ENCODE results near the gene RRP9. TPM values are rescaled to one million over a fixed set of nuclear protein-coding genes. Genes with fewer than 3 reads are reported as not detected.
A peak's percentile ranks its signal among the peaks of the same experiment; 100 is the strongest.

The RRP9 gene
- total RNA-seq, 2 experiments from 2014 or later = 6.4 to 7.6 TPM

GRCh38 chr3:51968170-51968775 lies 26.6 kb upstream of the RRP9 start:
- Mint-ChIP-seq H3K9me3 (no peaks in the 10 kb centered on the region), H3K27me3 (no peaks in the 10 kb centered on the region), H3K36me3 (ENCODE audit: low read depth) (no peaks in the 10 kb centered on the region), H3K4me3 (peak overlapping the region; percentile 91), H3K27ac (peak overlapping the region; percentile 26), H3K4me1 (ENCODE audit: low read depth) (peaks cover 40% of the 10 kb centered on the region)
- intact Hi-C loops (cut with DNase I, micrococcal nuclease) = no loop called here
- ATAC-seq (ENCODE audit: poor library complexity) (no peak), DNase-seq (no peak)
- TF ChIP-seq, protein P1, sequence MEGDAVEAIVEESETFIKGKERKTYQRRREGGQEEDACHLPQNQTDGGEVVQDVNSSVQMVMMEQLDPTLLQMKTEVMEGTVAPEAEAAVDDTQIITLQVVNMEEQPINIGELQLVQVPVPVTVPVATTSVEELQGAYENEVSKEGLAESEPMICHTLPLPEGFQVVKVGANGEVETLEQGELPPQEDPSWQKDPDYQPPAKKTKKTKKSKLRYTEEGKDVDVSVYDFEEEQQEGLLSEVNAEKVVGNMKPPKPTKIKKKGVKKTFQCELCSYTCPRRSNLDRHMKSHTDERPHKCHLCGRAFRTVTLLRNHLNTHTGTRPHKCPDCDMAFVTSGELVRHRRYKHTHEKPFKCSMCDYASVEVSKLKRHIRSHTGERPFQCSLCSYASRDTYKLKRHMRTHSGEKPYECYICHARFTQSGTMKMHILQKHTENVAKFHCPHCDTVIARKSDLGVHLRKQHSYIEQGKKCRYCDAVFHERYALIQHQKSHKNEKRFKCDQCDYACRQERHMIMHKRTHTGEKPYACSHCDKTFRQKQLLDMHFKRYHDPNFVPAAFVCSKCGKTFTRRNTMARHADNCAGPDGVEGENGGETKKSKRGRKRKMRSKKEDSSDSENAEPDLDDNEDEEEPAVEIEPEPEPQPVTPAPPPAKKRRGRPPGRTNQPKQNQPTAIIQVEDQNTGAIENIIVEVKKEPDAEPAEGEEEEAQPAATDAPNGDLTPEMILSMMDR (IDR thresholded peaks at IDR 0.05) = no peak
- no peaks in the 10 kb centered on the region for H3K9me3 ChIP-seq (ENCODE audit: control insufficient read depth in 1 of 2, insufficient read depth in 1 of 2, low read length in 2 of 2)
- H3K27ac ChIP-seq (ENCODE audit: low read depth in 1 of 2, low read length in 2 of 2) = peak overlapping the region; percentile 38 to 44
- CTCF ChIA-PET = interaction anchor here (0.8 kb wide), 1 partner anchor 88 kb away, joined by 3 read pairs; no protein-coding TSS in a partner anchor
- H3K4me1 ChIP-seq (ENCODE audit: insufficient read depth, low read length) = peaks cover 40% of the 10 kb centered on the region
- H3K4me3 ChIP-seq (ENCODE audit: low read length) = peak overlapping the region; percentile 55
- POLR2A ChIA-PET = interaction anchor here (0.9 to 4.2 kb wide), 4 partner anchors 9 to 28 kb away, joined by 3 to 24 read pairs (median 9); partner anchors contain the start of genes ACY1, PARP3, RPL29 and RRP9
- peaks cover 0 to 2% of the 10 kb centered on the region in 2 experiments for H3K27me3 ChIP-seq (ENCODE audit: control insufficient read depth in 1 of 2, insufficient read depth in 2 of 2, low read length in 2 of 2)
- no peaks in the 10 kb centered on the region for H3K36me3 ChIP-seq (ENCODE audit: insufficient read depth, low read length)

GRCh38 chr3:51967384-51968169 lies 25.9 kb upstream of the RRP9 start, which contains the start of gene PCBP4:
TSS of gene PCBP4 (minus strand) at chr3:51967454. CDS start at chr3:51961240, 6,214 bp downstream.
- Mint-ChIP-seq H3K4me3 (peak within 1 kb of the TSS; percentile 91), H3K36me3 (ENCODE audit: low read depth) (no peaks in the 10 kb centered on the region), H3K27ac (peak within 1 kb of the TSS; percentile 62), H3K27me3 (no peaks in the 10 kb centered on the region), H3K4me1 (ENCODE audit: low read depth) (peaks cover 40% of the 10 kb centered on the region), H3K9me3 (no peaks in the 10 kb centered on the region)
- POLR2A ChIA-PET = interaction anchor here (1.5 to 4.2 kb wide), 4 partner anchors 10 to 187 kb away, joined by 3 to 24 read pairs (median 9); partner anchors contain the start of genes ACY1, PARP3, POC1A and RRP9
- Histone ChIP-seq H3K27ac (ENCODE audit: low read depth in 1 of 2, low read length in 2 of 2) (peak within 1 kb of the TSS; percentile 38 to 44), H3K9me3 (ENCODE audit: control insufficient read depth in 1 of 2, insufficient read depth in 1 of 2, low read length in 2 of 2) (no peaks in the 10 kb centered on the region), H3K4me1 (ENCODE audit: insufficient read depth, low read length) (peaks cover 33% of the 10 kb centered on the region), H3K36me3 (ENCODE audit: insufficient read depth, low read length) (no peaks in the 10 kb centered on the region), H3K27me3 (ENCODE audit: control insufficient read depth in 1 of 2, insufficient read depth in 2 of 2, low read length in 2 of 2) (peaks cover 0 to 2% of the 10 kb centered on the region in 2 experiments), H3K4me3 (ENCODE audit: low read length) (peak within 1 kb of the TSS; percentile 65)
- intact Hi-C loops (cut with DNase I, micrococcal nuclease) = no loop called here
- TF ChIP-seq, protein P1 (IDR thresholded peaks at IDR 0.05) = no peak
- ATAC-seq (ENCODE audit: poor library complexity) = peak; percentile 76
- CTCF ChIA-PET = no interaction called here
- DNase-seq = peak in 7 of 14 experiments; percentile 40 to 69 (median 53)

GRCh38 chr3:51966922-51967383 lies 25.2 kb upstream of the RRP9 start:
- intact Hi-C loops (cut with DNase I, micrococcal nuclease) = no loop called here
- Mint-ChIP-seq H3K4me3 (peak overlapping the region; percentile 87), H3K27me3 (no peaks in the 10 kb centered on the region), H3K36me3 (ENCODE audit: low read depth) (no peaks in the 10 kb centered on the region), H3K4me1 (ENCODE audit: low read depth) (peaks cover 40% of the 10 kb centered on the region), H3K9me3 (no peaks in the 10 kb centered on the region), H3K27ac (peak overlapping the region; percentile 62)
- CTCF ChIA-PET = interaction anchor here (1.0 kb wide), 1 partner anchor 16 kb away, joined by 3 read pairs; no protein-coding TSS in a partner anchor
- no peak overlapping the region for H3K27ac ChIP-seq (ENCODE audit: low read depth in 1 of 2, low read length in 2 of 2)
- no peaks in the 10 kb centered on the region for H3K36me3 ChIP-seq (ENCODE audit: insufficient read depth, low read length)
- ATAC-seq (ENCODE audit: poor library complexity) = peak; percentile 56
- peaks cover 0 to 2% of the 10 kb centered on the region in 2 experiments for H3K27me3 ChIP-seq (ENCODE audit: control insufficient read depth in 1 of 2, insufficient read depth in 2 of 2, low read length in 2 of 2)
- H3K4me3 ChIP-seq (ENCODE audit: low read length) = peak overlapping the region; percentile 65
- peaks cover 29% of the 10 kb centered on the region for H3K4me1 ChIP-seq (ENCODE audit: insufficient read depth, low read length)
- peak in 1 of 14 experiments; percentile 27 for DNase-seq
- no peaks in the 10 kb centered on the region for H3K9me3 ChIP-seq (ENCODE audit: control insufficient read depth in 1 of 2, insufficient read depth in 1 of 2, low read length in 2 of 2)
- POLR2A ChIA-PET = interaction anchor here (1.5 to 4.2 kb wide), 4 partner anchors 10 to 188 kb away, joined by 3 to 24 read pairs (median 9); partner anchors contain the start of genes ACY1, PARP3, POC1A and RRP9
- TF ChIP-seq, protein P1 (IDR thresholded peaks at IDR 0.05) = no peak

Data from CD4-positive, alpha-beta T cell (primary cell).